PFSK-1 (cell line): ENCODE data around the gene C9orf43.

ENCODE experiments used
- POLR2AphosphoS5 ChIP-seq: IDR thresholded peaks from 2 replicates; pipeline ENCODE4 v1.6.1; 2012; ENCODE audit warnings: low read depth, mild to moderate bottlenecking, control low read depth, low read length, moderate library complexity
- TAF1 ChIP-seq: IDR thresholded peaks from 2 replicates; pipeline ENCODE4 v1.6.1; 2012; ENCODE audit warnings: low read length, control low read depth, borderline replicate concordance; ENCODE audit not compliant: insufficient read depth

GRCh38 chr9:113479174-113479621 is 68.7 kb downstream of the C9orf43 start:
- TF ChIP-seq TAF1 (no peak), POLR2AphosphoS5 (no peak)
